Measurements from ENCODE around the gene MOV10L1. TPM values are rescaled to one million over a fixed set of nuclear protein-coding genes. Genes with fewer than 3 reads are reported as not detected.

The MOV10L1 gene
- total and polyA plus RNA-seq, 9 of the 15 experiments (the other 6 are each of a cell fraction or from before 2014, with no cell fraction given): 0.06 to 0.43 (median 0.15) TPM

GRCh38 chr22:50105208-50106100, 15.6 kb downstream of the MOV10L1 start (continued):
- TF ChIP-seq, protein P1, sequence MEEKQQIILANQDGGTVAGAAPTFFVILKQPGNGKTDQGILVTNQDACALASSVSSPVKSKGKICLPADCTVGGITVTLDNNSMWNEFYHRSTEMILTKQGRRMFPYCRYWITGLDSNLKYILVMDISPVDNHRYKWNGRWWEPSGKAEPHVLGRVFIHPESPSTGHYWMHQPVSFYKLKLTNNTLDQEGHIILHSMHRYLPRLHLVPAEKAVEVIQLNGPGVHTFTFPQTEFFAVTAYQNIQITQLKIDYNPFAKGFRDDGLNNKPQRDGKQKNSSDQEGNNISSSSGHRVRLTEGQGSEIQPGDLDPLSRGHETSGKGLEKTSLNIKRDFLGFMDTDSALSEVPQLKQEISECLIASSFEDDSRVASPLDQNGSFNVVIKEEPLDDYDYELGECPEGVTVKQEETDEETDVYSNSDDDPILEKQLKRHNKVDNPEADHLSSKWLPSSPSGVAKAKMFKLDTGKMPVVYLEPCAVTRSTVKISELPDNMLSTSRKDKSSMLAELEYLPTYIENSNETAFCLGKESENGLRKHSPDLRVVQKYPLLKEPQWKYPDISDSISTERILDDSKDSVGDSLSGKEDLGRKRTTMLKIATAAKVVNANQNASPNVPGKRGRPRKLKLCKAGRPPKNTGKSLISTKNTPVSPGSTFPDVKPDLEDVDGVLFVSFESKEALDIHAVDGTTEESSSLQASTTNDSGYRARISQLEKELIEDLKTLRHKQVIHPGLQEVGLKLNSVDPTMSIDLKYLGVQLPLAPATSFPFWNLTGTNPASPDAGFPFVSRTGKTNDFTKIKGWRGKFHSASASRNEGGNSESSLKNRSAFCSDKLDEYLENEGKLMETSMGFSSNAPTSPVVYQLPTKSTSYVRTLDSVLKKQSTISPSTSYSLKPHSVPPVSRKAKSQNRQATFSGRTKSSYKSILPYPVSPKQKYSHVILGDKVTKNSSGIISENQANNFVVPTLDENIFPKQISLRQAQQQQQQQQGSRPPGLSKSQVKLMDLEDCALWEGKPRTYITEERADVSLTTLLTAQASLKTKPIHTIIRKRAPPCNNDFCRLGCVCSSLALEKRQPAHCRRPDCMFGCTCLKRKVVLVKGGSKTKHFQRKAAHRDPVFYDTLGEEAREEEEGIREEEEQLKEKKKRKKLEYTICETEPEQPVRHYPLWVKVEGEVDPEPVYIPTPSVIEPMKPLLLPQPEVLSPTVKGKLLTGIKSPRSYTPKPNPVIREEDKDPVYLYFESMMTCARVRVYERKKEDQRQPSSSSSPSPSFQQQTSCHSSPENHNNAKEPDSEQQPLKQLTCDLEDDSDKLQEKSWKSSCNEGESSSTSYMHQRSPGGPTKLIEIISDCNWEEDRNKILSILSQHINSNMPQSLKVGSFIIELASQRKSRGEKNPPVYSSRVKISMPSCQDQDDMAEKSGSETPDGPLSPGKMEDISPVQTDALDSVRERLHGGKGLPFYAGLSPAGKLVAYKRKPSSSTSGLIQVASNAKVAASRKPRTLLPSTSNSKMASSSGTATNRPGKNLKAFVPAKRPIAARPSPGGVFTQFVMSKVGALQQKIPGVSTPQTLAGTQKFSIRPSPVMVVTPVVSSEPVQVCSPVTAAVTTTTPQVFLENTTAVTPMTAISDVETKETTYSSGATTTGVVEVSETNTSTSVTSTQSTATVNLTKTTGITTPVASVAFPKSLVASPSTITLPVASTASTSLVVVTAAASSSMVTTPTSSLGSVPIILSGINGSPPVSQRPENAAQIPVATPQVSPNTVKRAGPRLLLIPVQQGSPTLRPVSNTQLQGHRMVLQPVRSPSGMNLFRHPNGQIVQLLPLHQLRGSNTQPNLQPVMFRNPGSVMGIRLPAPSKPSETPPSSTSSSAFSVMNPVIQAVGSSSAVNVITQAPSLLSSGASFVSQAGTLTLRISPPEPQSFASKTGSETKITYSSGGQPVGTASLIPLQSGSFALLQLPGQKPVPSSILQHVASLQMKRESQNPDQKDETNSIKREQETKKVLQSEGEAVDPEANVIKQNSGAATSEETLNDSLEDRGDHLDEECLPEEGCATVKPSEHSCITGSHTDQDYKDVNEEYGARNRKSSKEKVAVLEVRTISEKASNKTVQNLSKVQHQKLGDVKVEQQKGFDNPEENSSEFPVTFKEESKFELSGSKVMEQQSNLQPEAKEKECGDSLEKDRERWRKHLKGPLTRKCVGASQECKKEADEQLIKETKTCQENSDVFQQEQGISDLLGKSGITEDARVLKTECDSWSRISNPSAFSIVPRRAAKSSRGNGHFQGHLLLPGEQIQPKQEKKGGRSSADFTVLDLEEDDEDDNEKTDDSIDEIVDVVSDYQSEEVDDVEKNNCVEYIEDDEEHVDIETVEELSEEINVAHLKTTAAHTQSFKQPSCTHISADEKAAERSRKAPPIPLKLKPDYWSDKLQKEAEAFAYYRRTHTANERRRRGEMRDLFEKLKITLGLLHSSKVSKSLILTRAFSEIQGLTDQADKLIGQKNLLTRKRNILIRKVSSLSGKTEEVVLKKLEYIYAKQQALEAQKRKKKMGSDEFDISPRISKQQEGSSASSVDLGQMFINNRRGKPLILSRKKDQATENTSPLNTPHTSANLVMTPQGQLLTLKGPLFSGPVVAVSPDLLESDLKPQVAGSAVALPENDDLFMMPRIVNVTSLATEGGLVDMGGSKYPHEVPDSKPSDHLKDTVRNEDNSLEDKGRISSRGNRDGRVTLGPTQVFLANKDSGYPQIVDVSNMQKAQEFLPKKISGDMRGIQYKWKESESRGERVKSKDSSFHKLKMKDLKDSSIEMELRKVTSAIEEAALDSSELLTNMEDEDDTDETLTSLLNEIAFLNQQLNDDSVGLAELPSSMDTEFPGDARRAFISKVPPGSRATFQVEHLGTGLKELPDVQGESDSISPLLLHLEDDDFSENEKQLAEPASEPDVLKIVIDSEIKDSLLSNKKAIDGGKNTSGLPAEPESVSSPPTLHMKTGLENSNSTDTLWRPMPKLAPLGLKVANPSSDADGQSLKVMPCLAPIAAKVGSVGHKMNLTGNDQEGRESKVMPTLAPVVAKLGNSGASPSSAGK (IDR thresholded peaks at IDR 0.05): peak; percentile 46
- no peak for TF ChIP-seq RFX1 (IDR thresholded peaks at IDR 0.05)
- TF ChIP-seq TAF9B (IDR thresholded peaks at IDR 0.05; ENCODE audit: partially characterized antibody): peak; percentile 75
- TF ChIP-seq, protein P2, sequence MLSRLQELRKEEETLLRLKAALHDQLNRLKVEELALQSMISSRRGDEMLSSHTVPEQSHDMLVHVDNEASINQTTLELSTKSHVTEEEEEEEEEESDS (CRISPR knock-in tag; IDR thresholded peaks at IDR 0.05): no peak
- TF ChIP-seq NR2C1 (IDR thresholded peaks at IDR 0.05): peak; percentile 11; the same call in 1 of the 2 replicates
- TF ChIP-seq NR2C1 (tag; IDR thresholded peaks at IDR 0.05): no peak
- TF ChIP-seq ZNF592 (IDR thresholded peaks at IDR 0.05): 0 out of 2 replicates have a peak, but pooled peaks have one; percentile 34
- no peak for TF ChIP-seq CHD2 (IDR thresholded peaks at IDR 0.05; ENCODE audit: low read depth, low read length)
- peak; percentile 66; the same call in 1 of the 2 replicates for TF ChIP-seq TOE1 (IDR thresholded peaks at IDR 0.05; ENCODE audit: borderline replicate concordance)
- TF ChIP-seq TOE1 (CRISPR knock-in tag; IDR thresholded peaks at IDR 0.05; ENCODE audit: borderline replicate concordance, low read depth): no peak
- TF ChIP-seq MAFF (IDR thresholded peaks at IDR 0.05; ENCODE audit: low read length): peak; percentile 78
- TF ChIP-seq DPF2 (IDR thresholded peaks at IDR 0.05): 0 out of 2 replicates have a peak, but pooled peaks have one; percentile 28

All from K562 (cell line).